ENCODE data around the gene CAD. TPM values are rescaled to one million over a fixed set of nuclear protein-coding genes. Genes with fewer than 3 reads are reported as not detected.

Gene CAD
- total RNA-seq, 1 experiment from 2014 or later: 66.5 TPM

DNA sequence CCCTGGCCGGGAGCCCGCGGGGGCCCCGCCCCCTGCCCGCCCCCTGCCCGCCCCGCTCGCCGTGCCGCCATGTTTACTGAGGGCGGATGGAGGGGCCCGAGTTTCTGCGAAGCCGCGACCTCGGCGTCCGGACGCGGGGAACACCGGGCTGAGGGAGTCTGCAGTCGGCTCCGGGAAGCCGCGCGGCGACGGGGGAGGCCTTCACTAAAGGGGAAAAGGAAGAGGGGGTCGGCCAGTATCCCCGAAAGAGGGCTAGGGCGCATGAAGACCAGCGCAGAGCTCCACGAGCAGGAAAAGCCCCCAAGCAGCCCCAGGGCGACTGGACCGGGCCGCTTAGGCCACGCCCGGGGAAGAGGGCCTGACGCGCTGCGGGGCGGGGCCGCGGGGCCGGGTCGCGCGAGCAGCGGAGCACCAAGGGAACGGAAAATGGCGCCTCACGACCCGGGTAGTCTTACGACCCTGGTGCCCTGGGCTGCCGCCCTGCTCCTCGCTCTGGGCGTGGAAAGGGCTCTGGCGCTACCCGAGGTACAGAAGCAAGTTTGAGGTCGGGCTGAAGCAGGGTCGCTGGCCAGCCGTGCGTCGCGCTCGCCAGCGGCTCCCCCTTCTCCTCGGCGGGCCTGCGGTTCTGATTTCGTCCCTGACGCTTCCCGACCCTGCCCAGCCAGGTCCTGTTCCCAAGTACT lies 5.1 kb upstream of the CAD start, which contains the start of the genes ATRAID and SLC5A6:
Gene ATRAID, plus strand, starts transcription at position 99 of the 683 bp plus-strand sequence. Its CDS starts 328 bp downstream, at position 427.
Gene SLC5A6, minus strand, starts transcription at position 326 of the 683 bp plus-strand sequence. CDS start 4,618 bp downstream, outside the sequence.
- no peak for TF ChIP-seq CTCF (IDR thresholded peaks at IDR 0.05; ENCODE audit: unreplicated experiment)
- intact Hi-C loops (cut with micrococcal nuclease): loop anchor here (10.0 kb wide), 1 partner anchor 73 kb away; the partner anchor contains the start of gene TRIM54
- Mint-ChIP-seq H3K4me3 (ENCODE audit: unreplicated experiment) (peak within 1 kb of the TSS; percentile 86), H3K4me1 (ENCODE audit: insufficient read depth, unreplicated experiment) (peaks cover 20% of the 10 kb centered on the region), H3K9me3 (ENCODE audit: unreplicated experiment) (no peaks in the 10 kb centered on the region), H3K27ac (ENCODE audit: low read depth, unreplicated experiment) (peak within 1 kb of the TSS; percentile 99), H3K27me3 (ENCODE audit: insufficient read depth, unreplicated experiment) (no peaks in the 10 kb centered on the region), H3K36me3 (ENCODE audit: insufficient read depth, unreplicated experiment) (peaks cover 44% of the 10 kb centered on the region)
- BruUV-seq (replicated peaks): no TSS peak
- ChIA-PET POLR2A (interaction anchor here (0.6 to 3.2 kb wide), 17 partner anchors 66 to 451 kb away, joined by 3 to 20 read pairs (median 4); partner anchors contain the start of genes AGBL5, GTF3C2, KHK and MPV17), CTCF (interaction anchor here (0.6 to 2.3 kb wide), 3 partner anchors 10 to 113 kb away, joined by 3 to 5 read pairs (median 5); no protein-coding TSS in a partner anchor)
- peak; percentile 87 for DNase-seq (ENCODE audit: unreplicated experiment)

DNA sequence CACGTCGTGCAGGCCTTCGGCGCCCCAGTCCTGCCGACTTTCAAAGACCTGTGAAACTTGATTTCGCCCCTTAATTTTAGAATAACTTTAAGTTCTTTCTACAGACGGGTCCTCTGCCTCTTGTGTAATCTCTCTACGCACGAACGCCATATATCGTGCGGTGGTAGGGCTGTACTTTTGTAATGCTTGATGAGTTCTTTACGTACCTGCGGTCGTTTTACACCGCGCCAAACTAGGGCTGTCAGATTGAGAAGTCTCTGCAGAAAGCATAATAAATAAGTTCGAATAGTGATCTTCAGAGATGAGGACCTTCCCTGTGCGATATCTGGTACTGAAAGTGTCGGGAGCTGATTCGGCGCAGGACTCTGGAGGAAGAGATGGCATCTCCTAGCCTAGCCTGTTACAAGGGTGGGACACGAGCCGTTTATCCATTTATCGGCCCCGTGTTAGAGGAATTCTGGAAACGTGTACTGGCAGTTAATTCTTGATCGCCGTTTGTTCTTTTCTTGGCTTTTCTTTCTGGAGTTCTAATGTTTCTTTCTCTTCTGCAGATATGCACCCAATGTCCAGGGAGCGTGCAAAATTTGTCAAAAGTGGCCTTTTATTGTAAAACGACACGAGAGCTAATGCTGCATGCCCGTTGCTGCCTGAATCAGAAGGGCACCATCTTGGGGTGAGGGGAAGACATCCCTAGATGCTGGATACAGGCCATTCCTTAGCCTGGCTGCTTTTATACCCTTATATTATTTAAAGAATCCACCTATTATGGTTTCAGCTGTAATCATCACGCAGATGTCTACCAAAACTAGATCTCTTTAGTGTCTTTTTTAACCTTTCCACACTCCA lies 4.3 kb upstream of the CAD start:
- Mint-ChIP-seq H3K9me3 (ENCODE audit: unreplicated experiment) (no peaks in the 10 kb centered on the region), H3K27me3 (ENCODE audit: insufficient read depth, unreplicated experiment) (no peaks in the 10 kb centered on the region)
- POLR2A ChIA-PET: interaction anchor here (0.6 to 3.2 kb wide), 22 partner anchors 10 to 1186 kb away, joined by 3 to 20 read pairs (median 4); partner anchors contain the start of genes AGBL5, EIF2B4, GTF3C2 and MPV17

GRCh38 chr2:27214941-27215340 lies 2.2 kb upstream of the CAD start:
- Mint-ChIP-seq H3K9me3 (ENCODE audit: unreplicated experiment) (no peaks in the 10 kb centered on the region), H3K36me3 (ENCODE audit: insufficient read depth, unreplicated experiment) (peaks cover 38% of the 10 kb centered on the region), H3K4me3 (ENCODE audit: unreplicated experiment) (no peak overlapping the region), H3K27ac (ENCODE audit: low read depth, unreplicated experiment) (no peak overlapping the region), H3K27me3 (ENCODE audit: insufficient read depth, unreplicated experiment) (no peaks in the 10 kb centered on the region), H3K4me1 (ENCODE audit: insufficient read depth, unreplicated experiment) (peaks cover 24% of the 10 kb centered on the region)
- DNase-seq (ENCODE audit: unreplicated experiment): no peak
- CTCF ChIA-PET: interaction anchor here (0.7 kb wide), 1 partner anchor 82 kb away, joined by 3 read pairs; no protein-coding TSS in a partner anchor
- TF ChIP-seq CTCF (IDR thresholded peaks at IDR 0.05; ENCODE audit: unreplicated experiment): no peak
- intact Hi-C loops (cut with micrococcal nuclease): loop anchor here (10.0 kb wide), 1 partner anchor 70 kb away; the partner anchor contains the start of gene TRIM54
- POLR2A ChIA-PET: interaction anchor here (0.6 kb wide), 1 partner anchor 25 kb away, joined by 3 read pairs; no protein-coding TSS in a partner anchor
- BruUV-seq (replicated peaks): no TSS peak

More for the DNA sequence above, 4.3 kb upstream of the CAD start:
- DNase-seq (ENCODE audit: unreplicated experiment): no peak
- Mint-ChIP-seq H3K27ac (ENCODE audit: low read depth, unreplicated experiment) (peak overlapping the region; percentile 99), H3K4me3 (ENCODE audit: unreplicated experiment) (peak overlapping the region; percentile 86), H3K4me1 (ENCODE audit: insufficient read depth, unreplicated experiment) (peaks cover 21% of the 10 kb centered on the region), H3K36me3 (ENCODE audit: insufficient read depth, unreplicated experiment) (peaks cover 41% of the 10 kb centered on the region)
- CTCF ChIA-PET: interaction anchor here (0.6 to 2.3 kb wide), 5 partner anchors 10 to 90 kb away, joined by 3 to 5 read pairs (median 3); no protein-coding TSS in a partner anchor
- no peak for TF ChIP-seq CTCF (IDR thresholded peaks at IDR 0.05; ENCODE audit: unreplicated experiment)
- intact Hi-C loops (cut with micrococcal nuclease): loop anchor here (10.0 kb wide), 1 partner anchor 72 kb away; the partner anchor contains the start of gene TRIM54
- BruUV-seq (replicated peaks): TSS peak; percentile 36

Data from MCF 10A (cell line).